Kidney glomerular epithelial cell (primary cell): ENCODE results near the gene BEX3.

Experiments used
- DNase-seq: peaks from one replicate; lab custom pipeline; 2025; lab: John Stamatoyannopoulos, UW

Gene BEX3

GRCh38 chrX:103423955-103424638 is 47.8 kb downstream of the BEX3 start:
- DNase-seq, result no peak
